Measurements from ENCODE around the gene NEURL1B.
"Not testable (repeated sequence)": the region's sequence is repeated elsewhere in the genome, so short reads cannot be mapped to it uniquely, and the experiment has no call there.

Gene NEURL1B

DNA sequence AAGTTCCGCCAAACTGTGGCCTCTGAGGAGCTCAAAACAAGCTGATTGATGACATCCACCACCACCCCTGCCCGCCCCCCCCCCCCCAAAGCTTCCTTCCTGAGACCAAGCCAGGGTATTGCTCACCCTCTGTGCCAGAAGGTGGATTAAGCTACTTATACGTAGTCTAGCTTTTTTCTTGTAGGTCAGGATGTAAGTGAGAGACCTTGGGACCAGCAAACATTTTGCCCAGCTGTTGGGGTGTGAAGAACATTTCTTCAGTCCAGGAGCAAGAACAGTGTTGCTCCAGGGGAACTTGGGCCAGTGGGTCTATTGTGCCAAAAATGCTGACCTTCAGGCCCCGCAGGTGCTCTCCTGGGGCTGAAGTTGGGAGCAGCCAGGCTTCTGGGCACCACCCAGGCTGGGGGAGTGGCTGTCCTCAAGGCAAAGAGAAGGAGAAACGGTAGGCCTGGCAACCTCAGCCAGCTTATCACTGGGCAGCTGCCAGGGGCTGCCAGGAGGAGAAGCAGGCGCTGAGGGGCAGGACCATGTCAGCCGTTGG lies 18.0 kb downstream of the NEURL1B start:
- no peak for DNase-seq

DNA sequence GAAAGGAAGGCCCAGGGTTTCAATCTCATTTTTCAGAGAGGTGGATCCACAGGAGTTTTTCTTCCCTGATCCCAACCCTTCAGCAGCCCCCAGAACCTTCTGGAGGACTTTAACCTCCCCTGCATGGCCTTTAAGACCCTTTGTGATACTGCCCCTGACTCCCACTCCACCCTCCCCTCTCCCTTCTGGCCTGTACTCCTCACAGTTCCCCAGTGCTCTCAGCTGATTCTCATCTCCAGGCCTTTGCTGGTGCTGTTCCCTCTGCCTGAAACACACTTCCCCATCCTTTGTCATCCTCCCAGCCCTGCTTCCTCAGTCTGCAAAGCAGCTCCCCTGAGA lies 18.5 kb downstream of the NEURL1B start:
- DNase-seq: no peak

DNA sequence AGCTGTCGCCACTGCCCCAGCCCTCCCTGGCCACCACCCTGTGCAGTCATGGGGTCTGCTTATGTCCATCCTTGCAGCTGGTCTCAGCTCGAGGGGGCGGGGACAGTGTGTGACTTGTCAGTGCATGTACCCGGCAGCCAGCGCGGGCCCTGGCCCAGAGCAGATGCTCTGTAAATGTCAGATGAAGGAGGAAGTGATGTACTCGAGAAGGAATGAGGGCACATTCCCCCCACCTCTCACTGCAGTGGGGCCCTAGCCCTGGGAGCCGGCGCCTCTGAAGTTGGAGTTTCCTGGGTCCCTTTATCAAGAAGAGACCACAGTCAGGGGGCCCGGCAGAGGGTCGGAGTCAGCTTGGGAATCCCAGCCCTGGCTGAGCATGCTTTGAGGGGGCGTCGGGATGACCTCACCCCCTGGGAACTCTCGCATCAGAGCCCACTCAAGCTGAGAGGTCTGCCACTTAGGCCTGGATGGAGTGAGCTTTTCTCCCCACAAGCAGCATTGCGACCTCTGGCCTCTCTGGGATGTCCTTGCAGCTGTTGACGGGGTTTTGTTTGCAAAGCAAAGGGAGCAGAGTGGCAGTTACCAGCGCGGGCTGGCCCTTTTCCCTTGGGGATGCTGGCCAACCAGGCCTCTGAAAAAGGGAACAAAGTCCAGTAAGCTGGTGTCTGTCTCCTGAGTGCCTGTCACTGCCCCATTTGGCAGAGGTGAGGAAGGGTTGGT lies 19.0 kb downstream of the NEURL1B start:
- DNase-seq: peak; percentile 78 to 92 (median 91)

DNA sequence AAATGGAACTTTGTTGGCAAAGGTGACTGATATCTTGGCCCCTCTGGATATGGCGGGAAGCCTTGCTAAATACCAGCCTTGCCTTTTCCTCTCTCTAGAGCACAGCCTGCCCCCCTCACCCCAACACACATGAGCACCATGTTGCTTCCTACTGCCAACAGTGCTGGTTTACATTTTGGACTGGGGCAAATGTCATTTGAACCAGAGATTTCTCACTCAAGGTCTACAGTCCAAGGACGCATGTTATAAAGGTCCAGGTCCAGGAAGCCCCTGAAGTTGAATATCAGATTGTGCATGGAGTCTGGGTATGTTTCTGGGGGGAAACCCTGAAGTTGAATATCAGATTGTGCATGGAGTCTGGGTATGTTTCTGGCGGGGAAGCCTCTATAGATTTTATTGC lies 19.9 kb downstream of the NEURL1B start:
- DNase-seq: no peak

DNA sequence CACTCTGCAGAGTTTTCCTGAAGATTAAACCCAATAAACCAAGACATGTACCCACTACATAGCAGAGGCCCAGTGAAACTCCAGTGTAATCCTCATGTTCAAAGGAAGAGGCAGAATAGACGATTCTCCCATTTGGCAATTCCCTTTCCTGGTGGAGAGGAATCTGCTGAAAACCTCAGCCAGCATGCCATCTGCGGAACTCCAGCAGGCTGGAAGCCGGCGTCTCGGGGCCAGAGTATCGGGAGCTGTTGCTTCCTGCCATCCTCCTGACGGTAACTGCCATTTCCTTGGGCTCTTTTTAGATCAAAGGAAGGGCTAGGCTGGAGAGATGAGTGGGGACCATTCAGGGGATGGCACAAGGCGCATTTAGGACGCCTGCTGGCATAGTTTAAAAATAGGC lies 20.5 kb downstream of the NEURL1B start:
- DNase-seq: no peak

DNA sequence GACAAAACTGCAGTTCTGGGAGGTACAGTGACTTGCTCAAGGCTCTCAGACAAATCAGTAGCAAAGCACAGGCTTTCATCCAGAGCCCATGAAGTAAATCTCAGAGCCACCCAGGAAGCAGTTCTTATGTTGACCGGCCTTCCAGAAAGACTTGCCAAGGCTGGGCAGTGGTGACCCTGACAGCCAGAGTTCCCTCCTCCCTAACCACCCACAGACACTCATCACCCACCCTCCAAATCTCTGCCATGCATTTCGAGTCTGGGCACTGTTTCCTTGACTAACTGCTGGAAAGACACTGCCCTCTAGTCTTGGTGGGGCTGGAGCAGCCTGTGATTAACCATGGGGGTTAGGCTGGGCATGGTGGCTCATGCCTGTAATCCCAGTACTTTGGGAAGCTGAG lies 21.5 kb downstream of the NEURL1B start:
- DNase-seq: no peak

DNA sequence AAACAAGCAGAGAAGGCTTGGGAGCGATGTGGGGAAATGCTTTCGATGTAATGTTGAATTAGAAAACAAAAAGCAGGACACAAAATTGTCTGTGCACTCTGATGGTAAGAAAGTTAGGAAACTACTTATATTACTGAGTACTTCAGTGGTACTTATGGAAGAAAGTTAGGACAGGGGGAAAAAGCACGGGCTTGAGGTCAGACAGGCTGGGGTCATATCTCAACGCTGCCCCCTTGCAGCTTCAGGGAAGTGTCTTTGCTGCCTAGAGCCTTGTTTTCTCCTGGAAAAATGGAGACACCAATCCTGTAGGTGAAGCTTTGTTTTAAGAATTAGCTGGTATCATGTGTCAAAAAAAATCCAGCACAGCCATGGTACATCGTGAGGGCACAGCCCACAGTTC lies 23.0 kb downstream of the NEURL1B start:
- DNase-seq: no peak

DNA sequence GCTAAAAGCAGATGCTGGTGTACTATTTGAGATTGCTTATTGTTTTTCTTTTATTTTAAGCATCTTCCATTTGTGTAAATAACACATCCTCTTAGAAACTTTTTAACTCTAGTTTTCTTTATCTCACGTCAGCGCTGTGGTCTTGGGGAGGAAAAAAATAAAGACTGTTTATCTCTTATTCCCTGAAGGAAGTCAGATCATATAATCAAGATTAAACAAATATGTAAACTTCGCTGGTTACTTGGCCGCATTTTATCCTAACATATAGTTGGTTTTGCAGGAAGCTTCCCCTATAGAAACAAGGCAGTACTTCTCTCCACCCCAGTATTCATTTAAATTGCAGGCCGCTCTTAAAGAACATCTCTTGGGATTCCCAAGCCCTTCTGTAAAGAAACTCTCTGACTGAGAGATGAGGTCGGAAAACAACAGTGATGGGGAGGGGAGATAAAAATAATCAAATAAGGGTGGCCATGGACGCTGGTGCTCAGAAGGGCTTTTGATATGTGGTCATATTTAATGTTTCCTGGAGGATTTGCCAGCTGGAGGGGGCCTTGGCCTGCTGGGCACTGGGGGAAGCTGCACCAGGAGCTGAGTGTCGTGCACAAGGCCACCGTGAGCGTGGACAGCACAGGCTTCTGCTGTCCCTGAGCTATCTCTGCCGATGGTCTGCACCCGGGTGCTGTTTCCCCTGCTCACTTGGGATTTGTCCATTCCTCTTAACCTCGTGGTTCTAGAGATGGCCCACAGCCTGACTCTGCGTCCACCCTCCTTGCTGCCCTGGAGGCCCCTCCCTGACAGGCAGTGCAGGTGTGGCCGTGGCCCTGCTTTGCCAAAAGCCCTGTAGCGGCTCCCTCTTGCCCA lies 23.8 kb downstream of the NEURL1B start:
- DNase-seq: no peak

DNA sequence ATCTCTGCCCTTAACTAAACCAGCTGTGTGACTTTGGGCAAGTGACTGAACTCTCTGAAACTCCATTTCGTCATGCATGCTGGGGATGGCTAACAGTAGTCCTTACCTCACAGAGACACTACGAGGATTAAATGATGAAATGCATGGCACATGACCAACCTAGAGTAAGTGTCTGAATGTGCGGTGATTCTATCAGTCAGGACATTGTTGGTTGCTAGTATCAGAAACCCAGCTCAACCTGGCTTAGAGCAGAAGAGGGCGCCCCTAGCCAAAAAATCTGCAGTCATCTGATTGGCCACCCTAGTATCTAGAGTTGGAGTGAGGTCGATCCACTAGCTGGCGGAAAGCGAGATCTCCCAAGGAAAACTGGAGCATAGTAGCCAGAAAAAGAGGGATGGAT lies 25.2 kb downstream of the NEURL1B start:
- DNase-seq: no peak

DNA sequence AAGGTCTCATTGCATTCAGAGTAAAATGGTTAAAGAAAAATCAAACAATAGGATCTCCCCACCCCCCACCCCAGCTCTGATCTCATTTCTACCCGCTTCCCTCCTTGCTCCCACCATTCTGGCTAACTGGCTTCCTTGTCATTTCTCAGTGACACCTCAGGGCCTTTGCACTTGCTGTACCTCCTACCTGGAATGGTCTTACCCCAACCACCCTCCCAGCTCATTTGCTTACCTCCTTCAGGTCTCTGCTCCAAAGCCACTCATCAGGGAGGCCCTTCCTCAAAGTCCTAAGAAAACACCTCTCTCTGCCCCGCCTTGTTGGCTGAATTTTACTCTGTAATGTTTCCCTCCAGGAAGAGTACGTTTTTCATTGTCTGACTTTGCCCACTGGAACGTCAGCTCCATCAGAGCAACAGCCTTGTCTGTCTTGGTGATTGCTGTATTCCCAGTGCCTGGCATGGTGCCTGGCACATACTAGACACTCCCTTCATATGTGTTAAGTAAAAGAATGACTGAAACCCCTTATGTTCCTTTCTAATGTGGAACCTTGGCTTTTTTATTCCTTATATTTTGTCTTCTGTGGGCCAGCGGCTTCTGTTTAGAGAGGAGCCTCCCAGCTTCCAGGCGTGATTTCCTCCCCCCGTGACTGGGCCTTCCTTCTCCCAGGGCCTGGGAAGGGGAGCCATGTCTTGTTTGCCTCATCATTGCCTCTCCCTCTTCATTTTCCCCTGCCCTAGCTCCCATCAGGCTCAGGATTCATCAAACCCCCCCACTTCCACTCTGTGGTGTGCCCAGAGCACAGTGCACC lies 26.9 kb downstream of the NEURL1B start:
- DNase-seq: no peak

DNA sequence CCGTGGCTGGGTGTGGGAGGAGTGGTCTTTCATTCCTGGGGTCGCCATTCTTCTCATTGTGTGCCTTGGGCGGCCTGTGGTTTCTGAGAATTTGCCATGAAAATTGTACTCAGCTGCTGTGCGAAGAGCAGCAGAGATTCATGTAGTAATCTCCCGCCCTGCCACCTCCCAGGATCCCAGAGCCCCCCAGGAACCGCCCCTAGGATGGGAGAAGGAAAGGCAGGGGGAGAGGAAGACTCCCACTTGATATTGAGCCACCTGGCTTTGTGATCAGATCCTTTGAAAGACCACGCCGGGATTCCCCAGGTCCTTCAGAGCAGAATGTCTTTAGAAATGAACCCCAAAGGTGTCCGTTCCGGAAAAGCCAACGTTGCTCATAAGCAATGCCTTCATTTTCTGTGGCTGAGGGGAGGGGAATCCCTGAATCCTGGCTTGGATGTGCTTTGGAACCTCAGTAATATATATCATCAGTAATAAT lies 27.6 kb downstream of the NEURL1B start:
- DNase-seq: no peak

DNA sequence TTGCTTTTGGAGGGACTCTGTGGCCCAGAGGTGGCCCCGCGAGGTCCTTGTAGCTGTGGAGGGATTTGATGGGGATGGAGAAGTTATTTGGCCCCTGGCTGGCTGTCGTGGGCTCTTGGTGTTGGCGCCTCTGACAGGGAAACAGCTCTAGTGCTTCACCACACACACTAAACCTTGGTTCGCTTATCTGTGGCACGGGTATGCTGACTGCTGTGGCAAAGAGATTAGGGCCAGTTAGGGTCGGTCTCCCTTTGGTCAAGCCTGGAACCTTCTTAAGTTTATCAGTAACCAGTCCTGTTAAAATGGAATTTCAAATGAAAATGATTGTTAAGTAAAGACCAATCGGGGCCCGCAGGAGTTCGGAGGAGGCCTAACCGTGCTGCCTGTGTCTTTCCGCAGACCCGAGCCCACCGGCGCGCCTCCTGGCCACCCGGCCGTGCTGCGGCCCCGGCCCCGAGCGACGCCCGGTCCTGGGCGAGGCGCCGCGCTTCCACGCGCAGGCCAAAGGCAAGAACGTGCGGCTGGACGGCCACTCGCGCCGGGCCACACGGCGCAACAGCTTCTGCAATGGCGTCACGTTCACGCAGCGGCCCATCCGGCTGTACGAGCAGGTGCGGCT lies 28.4 kb downstream of the NEURL1B start:
- DNase-seq: no peak

DNA sequence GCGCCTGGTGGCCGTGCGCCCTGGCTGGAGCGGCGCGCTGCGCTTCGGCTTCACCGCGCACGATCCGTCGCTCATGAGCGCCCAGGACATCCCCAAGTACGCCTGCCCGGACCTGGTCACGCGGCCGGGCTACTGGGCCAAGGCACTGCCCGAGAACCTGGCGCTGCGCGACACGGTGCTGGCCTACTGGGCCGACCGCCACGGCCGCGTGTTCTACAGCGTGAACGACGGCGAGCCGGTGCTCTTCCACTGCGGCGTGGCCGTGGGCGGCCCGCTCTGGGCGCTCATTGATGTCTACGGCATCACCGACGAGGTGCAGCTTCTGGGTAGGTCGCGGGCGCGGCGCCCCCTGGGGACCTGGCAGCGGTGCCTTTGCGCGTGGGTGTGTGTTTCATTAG lies 28.9 kb downstream of the NEURL1B start:
- no peak for DNase-seq

DNA sequence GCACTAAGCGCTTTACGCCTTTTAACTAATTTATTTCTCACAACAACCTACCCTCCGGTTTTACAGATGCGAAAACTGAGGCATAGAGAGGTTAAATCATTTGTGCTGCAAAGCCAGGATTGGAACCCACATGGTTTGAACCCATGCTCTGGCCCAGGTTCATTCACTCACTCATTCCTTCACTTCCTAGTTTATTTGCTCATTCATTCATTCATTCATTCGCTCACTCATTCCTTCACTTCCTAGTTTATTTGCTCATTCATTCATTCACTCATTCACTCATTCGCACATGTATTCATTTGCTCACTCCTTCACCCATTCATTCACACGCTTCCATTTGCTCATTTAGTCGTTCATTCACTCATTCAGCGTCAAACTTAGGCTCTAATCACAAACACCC lies 29.4 kb downstream of the NEURL1B start:
- no peak for DNase-seq

DNA sequence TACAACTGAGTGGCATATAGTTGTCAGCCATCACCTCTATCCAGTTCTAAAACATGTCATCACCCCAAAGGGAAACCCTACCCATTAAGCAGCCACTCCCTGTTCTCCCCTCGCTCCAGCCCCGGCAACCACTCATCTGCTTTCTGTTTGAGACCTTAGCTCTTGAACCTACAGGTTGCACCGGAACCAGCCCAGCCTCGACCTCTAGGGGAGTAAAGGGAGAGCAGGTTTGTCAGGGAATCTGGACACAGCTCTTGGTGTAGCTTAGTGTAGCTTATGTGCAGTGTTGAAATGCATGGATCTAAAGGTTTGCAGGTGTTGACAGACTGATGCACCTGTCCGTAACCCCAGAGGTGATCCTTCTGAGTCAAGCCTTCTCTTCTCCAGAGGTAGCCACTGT lies 30.0 kb downstream of the NEURL1B start:
- DNase-seq: no peak

DNA sequence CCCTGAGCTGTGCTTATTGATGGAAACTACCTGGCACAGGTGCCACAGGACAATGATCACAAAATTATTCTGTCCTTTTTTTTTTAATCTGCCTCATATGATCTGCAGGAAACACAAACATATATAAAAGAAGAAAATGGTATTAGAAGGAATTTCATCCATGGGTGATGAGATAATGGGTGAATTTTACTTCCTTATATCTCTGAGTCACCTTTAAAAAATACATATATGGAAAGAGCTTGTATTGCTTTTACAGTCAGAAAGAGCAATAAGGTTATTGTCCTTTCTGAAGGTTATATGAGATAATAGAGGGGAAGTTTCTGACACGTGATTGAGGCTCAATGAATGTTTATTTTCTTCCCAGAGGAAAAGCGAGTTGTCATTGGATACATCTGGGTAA lies 31.6 kb downstream of the NEURL1B start:
- DNase-seq: peak in 2 of 3 donors; percentile 23 to 47

DNA sequence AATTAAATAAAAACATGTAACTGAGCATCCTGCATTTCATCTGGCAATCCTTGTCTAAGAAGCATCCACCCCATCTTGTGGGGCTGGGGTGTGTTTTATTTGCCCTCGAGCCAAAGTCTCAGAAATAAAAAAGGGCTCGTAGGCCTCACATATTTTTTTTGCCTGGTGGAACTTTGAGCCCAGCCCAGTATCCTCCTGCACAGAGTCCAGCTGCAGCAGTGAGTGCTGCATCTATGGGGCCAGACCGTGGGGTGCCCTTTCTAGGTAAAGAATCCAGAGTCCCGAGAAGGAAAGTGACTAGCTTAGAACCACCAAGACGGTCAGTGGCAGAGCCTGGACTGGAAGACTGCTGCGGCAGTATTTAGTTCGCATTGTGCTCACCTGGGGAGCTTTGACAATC lies 33.1 kb downstream of the NEURL1B start:
- no peak for DNase-seq

DNA sequence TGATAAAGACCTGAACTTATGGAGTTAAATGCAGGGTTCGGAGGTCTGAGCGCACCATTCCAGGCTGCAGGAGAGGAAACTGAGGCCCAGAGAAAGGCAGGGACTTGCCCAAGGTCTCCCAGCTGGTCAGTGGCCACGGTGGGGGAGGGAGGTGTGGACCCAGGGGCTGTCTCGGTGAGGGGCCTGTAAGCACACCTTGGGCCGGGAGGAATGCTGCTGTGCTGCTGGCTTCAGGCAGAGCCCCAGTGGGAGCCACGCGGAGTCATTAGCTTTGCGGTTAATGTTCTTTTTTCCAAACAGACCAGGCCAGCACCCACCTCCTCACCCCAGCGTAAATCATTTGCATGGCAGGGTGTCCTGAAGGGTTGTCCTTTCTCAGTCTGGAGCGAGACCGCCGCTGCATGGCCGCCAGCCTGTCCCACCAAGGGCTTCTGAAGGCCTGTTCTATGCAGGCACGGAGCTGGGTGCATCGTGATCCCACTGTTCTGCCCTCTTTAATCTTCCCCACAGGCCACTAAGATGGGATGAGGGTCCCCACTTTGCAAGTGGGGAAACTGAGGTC lies 35.9 kb downstream of the NEURL1B start:
- no peak for DNase-seq

DNA sequence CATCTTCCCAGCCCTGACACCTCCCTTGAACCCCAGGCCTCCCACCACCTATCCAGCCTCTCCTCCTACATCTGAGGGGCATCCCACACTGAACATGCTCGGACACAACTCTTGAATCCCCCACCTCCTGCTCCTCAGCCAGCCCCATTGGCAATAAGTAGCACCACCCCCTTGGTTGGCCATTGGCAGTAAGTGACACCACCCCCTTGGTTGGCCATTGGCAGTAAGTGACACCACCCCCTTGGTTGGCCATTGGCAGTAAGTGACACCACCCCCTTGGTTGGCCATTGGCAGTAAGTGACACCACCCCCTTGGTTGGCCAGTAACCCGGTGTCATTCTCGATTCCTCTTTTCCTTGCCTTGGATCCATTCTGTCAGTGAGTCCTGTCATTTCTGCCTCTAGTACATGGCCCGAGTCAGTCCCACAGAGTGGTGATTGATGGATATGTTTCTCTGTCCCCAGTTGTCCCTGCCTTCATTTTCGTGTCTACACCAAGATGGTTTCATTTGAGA lies 37.4 kb downstream of the NEURL1B start:
- not testable (repeated sequence) for DNase-seq

DNA sequence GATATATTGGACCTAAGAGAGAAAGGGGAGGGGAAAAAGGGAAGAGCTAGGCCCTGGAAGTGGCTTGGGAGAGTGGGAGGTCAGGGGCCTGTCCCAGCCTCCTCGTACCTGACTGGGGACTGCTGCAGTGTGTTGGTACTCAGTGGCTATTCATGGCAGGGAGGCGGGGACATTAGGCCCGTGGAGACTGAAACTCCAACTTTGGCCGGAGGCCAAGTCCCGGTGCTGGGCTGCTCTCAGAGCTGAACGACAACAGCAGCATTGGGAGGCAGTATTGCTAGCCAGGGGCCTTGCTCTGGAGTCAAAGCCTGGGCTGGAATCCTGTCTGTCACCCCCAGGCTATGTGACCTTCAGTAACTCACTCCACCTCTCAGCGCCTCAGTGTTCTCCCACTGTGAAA lies 37.8 kb downstream of the NEURL1B start:
- no peak for DNase-seq

DNA sequence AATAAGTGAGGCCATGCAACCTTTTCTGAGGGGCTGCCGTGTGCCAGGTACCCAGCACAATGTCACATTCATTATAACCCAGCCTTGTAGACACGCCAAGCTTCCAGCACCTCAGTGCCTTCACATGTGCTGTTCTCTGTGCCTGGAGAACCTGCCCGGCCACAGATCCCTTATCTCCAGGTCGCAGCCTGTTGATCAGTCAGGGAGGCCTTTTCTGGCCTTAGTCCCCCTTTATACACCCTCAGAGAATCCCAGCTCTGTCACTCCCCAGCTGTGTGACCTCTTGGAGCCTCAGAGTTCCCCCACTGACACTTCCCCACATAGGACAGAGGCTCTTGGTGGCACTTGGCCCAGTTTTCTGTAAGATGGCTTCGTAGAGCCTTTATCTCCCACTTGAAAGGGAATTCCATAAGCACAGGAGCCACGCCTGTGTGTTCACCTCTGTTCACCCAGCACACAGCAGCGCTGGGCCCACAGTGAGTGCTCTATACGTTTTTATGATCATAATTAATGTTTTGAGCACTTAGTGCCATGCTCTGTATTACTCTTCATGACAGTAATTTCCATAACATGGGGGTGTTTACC lies 38.7 kb downstream of the NEURL1B start:
- DNase-seq: no peak

DNA sequence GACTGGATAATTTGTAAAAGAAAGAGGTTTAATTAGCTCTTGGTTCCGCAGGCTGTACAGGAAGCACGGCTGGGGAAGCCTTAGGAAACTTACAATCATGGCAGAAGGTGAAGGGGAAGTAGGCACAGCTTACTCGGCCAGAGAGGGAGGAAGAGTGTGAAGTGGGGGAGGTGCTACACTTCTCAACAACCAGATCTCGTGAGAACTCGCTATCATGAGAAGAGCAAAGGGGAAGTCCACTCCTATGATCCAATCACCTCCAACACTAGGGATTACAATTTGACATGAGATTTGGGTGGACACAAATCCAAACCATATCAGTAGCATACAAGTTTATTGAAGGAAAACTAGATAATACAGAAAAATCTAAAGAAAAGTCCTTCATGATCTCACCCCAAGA lies 39.9 kb downstream of the NEURL1B start:
- DNase-seq: peak; percentile 66 to 71 (median 69)

Measured in suppressor macrophage treated with lipopolysaccharide for 1 hour (primary cell).